Fibroblast of mammary gland (primary cell): ENCODE data around the gene SYMPK.

Source experiments
- DNase-seq: peaks from one replicate; pipeline ENCODE4 v3.0.0-alpha.2; 2010; ENCODE audit warnings: low read depth
- H3K4me3 ChIP-seq: 2 replicates; pipeline ENCODE4 v1.5.1; 2011; ENCODE audit warnings: low read depth, mild to moderate bottlenecking, low read length, moderate library complexity; ENCODE audit not compliant: control insufficient read depth
- CTCF ChIP-seq: conservative IDR thresholded peaks from 2 replicates; pipeline ENCODE4 v1.5.1; 2011; ENCODE audit warnings: low read depth, low read length, inconsistent platforms; ENCODE audit not compliant: control insufficient read depth, insufficient read depth

Gene SYMPK

DNA sequence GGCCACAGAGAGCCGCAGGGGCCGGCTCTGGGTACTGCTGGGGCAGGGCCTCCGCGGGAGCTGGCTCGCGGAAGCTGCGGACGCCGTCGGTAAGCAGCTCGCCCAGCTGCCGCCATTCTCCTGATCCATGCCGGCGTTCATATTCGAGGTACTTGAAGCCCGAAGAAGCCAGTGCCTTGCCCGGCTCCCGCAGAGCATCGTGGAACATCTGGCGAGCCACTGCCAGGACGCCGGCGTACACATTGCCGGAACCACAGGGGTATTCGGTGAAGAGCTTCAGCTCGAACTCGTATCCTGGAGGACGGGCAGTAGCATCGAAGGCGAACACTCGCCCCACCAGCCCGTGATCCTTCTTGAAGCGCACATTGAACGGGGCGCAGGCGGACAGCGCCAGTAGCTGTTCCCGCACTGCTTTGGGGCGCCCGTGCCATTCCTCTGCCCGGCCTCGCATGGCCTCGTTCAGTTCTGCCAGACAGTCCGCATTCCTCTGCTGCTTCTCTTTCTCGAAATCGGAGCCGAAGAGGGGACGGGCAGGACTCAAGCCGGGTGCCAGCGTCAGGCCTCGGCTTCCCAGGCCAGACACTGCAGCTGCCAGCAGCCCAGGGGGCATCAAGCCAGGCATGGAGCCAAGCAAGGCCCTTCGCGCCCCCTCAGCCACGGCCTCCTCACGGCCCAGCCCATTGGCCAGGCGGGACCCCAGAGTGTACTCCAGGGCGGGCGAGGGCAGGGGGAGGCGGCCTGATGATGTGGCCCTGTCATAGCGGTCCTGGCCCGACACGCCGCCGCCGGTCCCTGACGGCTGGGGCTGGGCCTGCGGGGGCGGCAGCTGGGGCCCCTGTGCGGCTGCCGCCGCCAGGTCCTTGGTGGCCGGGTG, 22.0 kb upstream of the SYMPK start:
- no peak for DNase-seq
- TF ChIP-seq CTCF = no peak
- peak overlapping the region; percentile 69 for H3K4me3 ChIP-seq

GRCh38 chr19:45883881-45884681, 21.1 kb upstream of the SYMPK start:
- no peak overlapping the region for H3K4me3 ChIP-seq
- no peak for TF ChIP-seq CTCF
- DNase-seq = no peak

- TF ChIP-seq CTCF = no peak
- DNase-seq = no peak
- H3K4me3 ChIP-seq = no peak overlapping the region
Measured at GRCh38 chr19:45883586-45883880, 20.6 kb upstream of the SYMPK start.

GRCh38 chr19:45882652-45883585, 20.0 kb upstream of the SYMPK start:
- peak; percentile 99 for TF ChIP-seq CTCF
- H3K4me3 ChIP-seq = no peak overlapping the region
- peak; percentile 86 for DNase-seq

- no peak overlapping the region for H3K4me3 ChIP-seq
- TF ChIP-seq CTCF = no peak
- no peak for DNase-seq
Measured at GRCh38 chr19:45881909-45882528, 19.1 kb upstream of the SYMPK start.
